Embryonic facial prominence (tissue), 1 donor: ENCODE results near the gene ZDHHC19.
A peak's percentile ranks its signal among the peaks of the same experiment; 100 is the strongest.
"Not testable (repeated sequence)": the region's sequence is repeated elsewhere in the genome, so short reads cannot be mapped to it uniquely, and the experiment has no call there.

ENCODE experiments used
- DNase-seq: peaks from one replicate; pipeline ENCODE4 v3.0.0-alpha.2; 2016; ENCODE audit errors: extremely low spot score

Gene ZDHHC19

GRCh38 chr3:196203846-196204245 lies 7.4 kb downstream of the ZDHHC19 start:
- DNase-seq: no peak

- DNase-seq: no peak
These were observed 8.7 kb downstream of the ZDHHC19 start for GRCh38 chr3:196202516-196202970.

- DNase-seq: no peak
These were observed 12.1 kb downstream of the ZDHHC19 start for GRCh38 chr3:196198771-196199753.

- DNase-seq: no peak
These were observed 13.0 kb downstream of the ZDHHC19 start for GRCh38 chr3:196198081-196198675.

GRCh38 chr3:196197524-196197923 lies 13.7 kb downstream of the ZDHHC19 start:
- DNase-seq: no peak

- no peak for DNase-seq
These were observed 15.4 kb downstream of the ZDHHC19 start for GRCh38 chr3:196195664-196196265.

GRCh38 chr3:196194542-196194915 lies 16.7 kb downstream of the ZDHHC19 start:
- no peak for DNase-seq

- no peak for DNase-seq
These were observed 17.3 kb downstream of the ZDHHC19 start for GRCh38 chr3:196193736-196194541.

- DNase-seq: no peak
These were observed 18.0 kb downstream of the ZDHHC19 start for GRCh38 chr3:196193133-196193735.

- no peak for DNase-seq
These were observed 18.6 kb downstream of the ZDHHC19 start for GRCh38 chr3:196192524-196193051.

- DNase-seq: no peak
These were observed 19.1 kb downstream of the ZDHHC19 start for GRCh38 chr3:196192036-196192523.

GRCh38 chr3:196189566-196190347 lies 21.4 kb downstream of the ZDHHC19 start:
- DNase-seq: no peak

- DNase-seq: peak; percentile 43
These were observed 24.3 kb downstream of the ZDHHC19 start for GRCh38 chr3:196186651-196187573.

GRCh38 chr3:196184881-196185280 lies 26.3 kb downstream of the ZDHHC19 start:
- DNase-seq: no peak

GRCh38 chr3:196184169-196184432 lies 27.1 kb downstream of the ZDHHC19 start:
- not testable (repeated sequence) for DNase-seq

GRCh38 chr3:196181127-196181546 lies 30.1 kb downstream of the ZDHHC19 start:
- DNase-seq: no peak

- DNase-seq: no peak
These were observed 30.9 kb downstream of the ZDHHC19 start for GRCh38 chr3:196180346-196180745.

- DNase-seq: no peak
These were observed 31.6 kb downstream of the ZDHHC19 start for GRCh38 chr3:196179380-196180308.
